Cardiac atrium fibroblast (primary cell): ENCODE measurements around the gene PNMA6A. TPM values are rescaled to one million over a fixed set of nuclear protein-coding genes. Genes with fewer than 3 reads are reported as not detected.

ENCODE experiments used
- total RNA-seq: library from RNA; depleted of rRNA; stranded (reverse); fragments of >200 nt; gene quantifications from 2 replicates; pipeline ENCODE4 v1.2.3, GENCODE V29; 2015

Gene PNMA6A
- total RNA-seq: 0.16 and 0.54 TPM in 2 replicates

DNA sequence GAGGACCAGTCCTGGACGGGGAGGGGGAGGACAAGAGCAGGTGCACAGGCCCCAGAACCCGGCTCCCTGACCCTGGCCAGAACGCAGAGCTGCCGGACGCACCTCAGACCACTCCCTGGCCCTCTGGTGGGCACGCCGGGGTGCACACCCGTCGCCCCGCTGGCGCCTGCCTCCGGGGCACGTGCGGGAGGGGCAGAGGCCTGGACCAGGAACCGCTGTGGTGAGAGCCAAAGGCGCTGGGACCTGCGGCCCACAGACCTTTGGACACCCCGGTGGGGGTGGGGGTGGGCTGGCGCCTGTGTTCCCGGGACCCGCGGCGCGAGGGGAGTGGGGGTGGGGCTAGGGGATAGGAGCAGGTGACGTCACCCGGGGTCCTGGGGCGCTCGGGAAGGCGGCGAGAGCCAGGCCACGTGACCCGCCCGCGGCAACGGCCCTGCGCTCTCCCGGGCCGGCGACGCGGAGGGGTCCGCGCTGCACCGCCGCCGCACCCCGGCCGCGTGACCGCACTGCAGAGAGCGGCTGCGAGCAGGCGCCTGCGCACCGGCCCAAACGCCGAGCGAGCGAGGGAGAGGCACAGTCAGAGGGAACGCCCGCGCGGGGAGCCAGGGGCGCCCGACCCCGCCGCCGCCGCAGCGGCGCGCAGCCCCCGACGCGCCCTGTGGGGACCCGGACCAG lies at the start of gene PNMA6A:
Gene PNMA6A, plus strand, starts transcription at position 546 of the 675 bp plus-strand sequence. CDS start 609 bp downstream, outside the sequence.

GRCh38 chrX:153055871-153056749 lies 16.1 kb upstream of the PNMA6A start, which contains the start of gene PNMA3:
PNMA3 (plus strand) TSS chrX:153056470; CDS start chrX:153057056, 586 bp downstream.

Other genes with a start within 250 kb of the PNMA6A start
- gene CETN2, start 241.7 kb upstream of the PNMA6A start, total RNA-seq: 31.8 and 38.8 TPM in 2 replicates
- 19.7 and 25.8 TPM in 2 replicates for gene NSDHL, start 241.4 kb upstream of the PNMA6A start, total RNA-seq
- gene ZNF185, start 174.4 kb upstream of the PNMA6A start, total RNA-seq: 1.6 and 2.9 TPM in 2 replicates
- gene PNMA5, start 78.3 kb upstream of the PNMA6A start, total RNA-seq: not detected in 2 replicates
- gene PNMA3, start 16.0 kb upstream of the PNMA6A start, total RNA-seq: 0.32 TPM in 1 of 2 replicates, not detected in the other
- not detected in 2 replicates for gene MAGEA1, start 106.8 kb downstream of the PNMA6A start, total RNA-seq
- not detected in 2 replicates for gene PNMA6F, start 249.3 kb downstream of the PNMA6A start, total RNA-seq